ENCODE data around the gene TEX29. TPM values are rescaled to one million over a fixed set of nuclear protein-coding genes. Genes with fewer than 3 reads are reported as not detected.

The TEX29 gene
- total RNA-seq, 1 experiment from 2014 or later, result not detected

DNA sequence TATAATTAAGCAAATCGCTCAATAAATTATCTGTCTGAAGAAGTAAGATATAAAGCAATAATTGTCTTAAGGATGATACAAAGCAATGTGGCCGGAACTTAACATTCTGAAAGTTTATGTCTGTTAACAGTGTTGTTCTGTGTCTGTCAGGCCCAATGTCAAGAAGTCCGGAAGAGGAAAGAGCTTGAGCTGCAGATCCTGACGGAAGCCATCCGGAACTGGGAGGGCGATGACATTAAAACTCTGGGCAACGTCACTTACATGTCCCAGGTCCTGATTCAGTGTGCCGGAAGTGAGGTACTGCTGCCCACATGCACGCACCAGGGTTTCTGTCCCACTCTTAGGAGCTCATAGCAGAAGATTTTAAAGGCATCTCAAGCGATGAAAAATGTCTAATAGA lies 45.1 kb upstream of the TEX29 start:
- Mint-ChIP-seq H3K27ac (ENCODE audit: unreplicated experiment) (no peak overlapping the region), H3K4me3 (ENCODE audit: unreplicated experiment) (no peak overlapping the region), H3K9me3 (ENCODE audit: unreplicated experiment) (no peaks in the 10 kb centered on the region), H3K27me3 (ENCODE audit: insufficient read depth, unreplicated experiment) (no peaks in the 10 kb centered on the region), H3K4me1 (ENCODE audit: low read depth, unreplicated experiment) (no peaks in the 10 kb centered on the region), H3K36me3 (ENCODE audit: insufficient read depth, unreplicated experiment) (peaks cover 58% of the 10 kb centered on the region)
- TF ChIP-seq, protein P1, sequence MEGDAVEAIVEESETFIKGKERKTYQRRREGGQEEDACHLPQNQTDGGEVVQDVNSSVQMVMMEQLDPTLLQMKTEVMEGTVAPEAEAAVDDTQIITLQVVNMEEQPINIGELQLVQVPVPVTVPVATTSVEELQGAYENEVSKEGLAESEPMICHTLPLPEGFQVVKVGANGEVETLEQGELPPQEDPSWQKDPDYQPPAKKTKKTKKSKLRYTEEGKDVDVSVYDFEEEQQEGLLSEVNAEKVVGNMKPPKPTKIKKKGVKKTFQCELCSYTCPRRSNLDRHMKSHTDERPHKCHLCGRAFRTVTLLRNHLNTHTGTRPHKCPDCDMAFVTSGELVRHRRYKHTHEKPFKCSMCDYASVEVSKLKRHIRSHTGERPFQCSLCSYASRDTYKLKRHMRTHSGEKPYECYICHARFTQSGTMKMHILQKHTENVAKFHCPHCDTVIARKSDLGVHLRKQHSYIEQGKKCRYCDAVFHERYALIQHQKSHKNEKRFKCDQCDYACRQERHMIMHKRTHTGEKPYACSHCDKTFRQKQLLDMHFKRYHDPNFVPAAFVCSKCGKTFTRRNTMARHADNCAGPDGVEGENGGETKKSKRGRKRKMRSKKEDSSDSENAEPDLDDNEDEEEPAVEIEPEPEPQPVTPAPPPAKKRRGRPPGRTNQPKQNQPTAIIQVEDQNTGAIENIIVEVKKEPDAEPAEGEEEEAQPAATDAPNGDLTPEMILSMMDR (IDR thresholded peaks at IDR 0.05; ENCODE audit: insufficient read depth in 1 of 2, low read depth in 1 of 2, low read length in 1 of 2, severe bottlenecking in 1 of 2, unreplicated experiment in 1 of 2), result no peak
- no peaks in the 10 kb centered on the region for H3K27me3 ChIP-seq (replicated peaks; ENCODE audit: control insufficient read depth, insufficient read depth, low read length)
- ChIA-PET POLR2A (no interaction called here), CTCF (no interaction called here)
- H3K4me1 ChIP-seq, result no peaks in the 10 kb centered on the region
- intact Hi-C loops (cut with micrococcal nuclease; ENCODE audit: unreplicated experiment), result no loop called here
- DNase-seq, result no peak
- no TSS peak for BruUV-seq (replicated peaks)
- H3K36me3 ChIP-seq (ENCODE audit: control insufficient read depth, insufficient read depth, low read length), result peaks cover 7% of the 10 kb centered on the region
- H3K9me3 ChIP-seq, result no peaks in the 10 kb centered on the region
- H3K4me3 ChIP-seq (ENCODE audit: low read depth, low read length), result no peak overlapping the region

DNA sequence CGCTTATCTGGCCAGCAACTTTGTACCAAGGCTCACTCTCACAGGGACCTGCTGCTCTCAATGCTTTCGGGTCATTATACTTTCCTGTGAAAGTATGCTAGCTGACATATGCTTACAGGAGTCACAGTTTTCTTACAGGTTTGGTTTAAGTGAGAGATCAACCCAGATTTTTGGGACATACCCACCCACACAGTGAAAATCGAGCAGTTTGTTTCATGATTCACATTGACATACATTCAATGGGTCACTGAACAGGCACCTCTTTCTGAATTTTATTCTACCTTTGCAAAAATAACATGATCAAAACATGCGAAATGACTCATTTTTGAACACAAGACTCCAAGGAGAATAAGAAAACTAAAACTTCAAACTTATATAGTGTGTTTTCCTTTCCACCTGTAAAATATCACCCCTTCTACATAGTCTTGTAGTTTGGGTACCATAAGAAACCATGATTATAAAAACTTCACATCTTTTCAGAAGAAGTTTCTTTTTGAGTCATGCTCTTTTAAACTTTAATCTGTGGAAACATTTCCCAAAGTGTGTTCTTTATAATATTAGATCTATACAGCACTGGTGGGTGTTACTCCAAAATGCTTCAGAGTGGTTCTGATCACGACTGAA lies 44.3 kb upstream of the TEX29 start:
- intact Hi-C loops (cut with micrococcal nuclease; ENCODE audit: unreplicated experiment), result no loop called here
- no TSS peak for BruUV-seq (replicated peaks)
- no peaks in the 10 kb centered on the region for H3K27me3 ChIP-seq (replicated peaks; ENCODE audit: control insufficient read depth, insufficient read depth, low read length)
- Mint-ChIP-seq H3K27ac (ENCODE audit: unreplicated experiment) (no peak overlapping the region), H3K4me3 (ENCODE audit: unreplicated experiment) (no peak overlapping the region), H3K36me3 (ENCODE audit: insufficient read depth, unreplicated experiment) (peaks cover 59% of the 10 kb centered on the region), H3K9me3 (ENCODE audit: unreplicated experiment) (no peaks in the 10 kb centered on the region), H3K4me1 (ENCODE audit: low read depth, unreplicated experiment) (no peaks in the 10 kb centered on the region), H3K27me3 (ENCODE audit: insufficient read depth, unreplicated experiment) (no peaks in the 10 kb centered on the region)
- TF ChIP-seq, protein P1 (IDR thresholded peaks at IDR 0.05; ENCODE audit: insufficient read depth in 1 of 2, low read depth in 1 of 2, low read length in 1 of 2, severe bottlenecking in 1 of 2, unreplicated experiment in 1 of 2), result no peak
- H3K4me3 ChIP-seq (ENCODE audit: low read depth, low read length), result no peak overlapping the region
- no peak for DNase-seq
- no peaks in the 10 kb centered on the region for H3K4me1 ChIP-seq
- H3K36me3 ChIP-seq (ENCODE audit: control insufficient read depth, insufficient read depth, low read length), result peaks cover 7% of the 10 kb centered on the region
- no peaks in the 10 kb centered on the region for H3K9me3 ChIP-seq
- POLR2A ChIA-PET, result no interaction called here
- CTCF ChIA-PET, result no interaction called here

DNA sequence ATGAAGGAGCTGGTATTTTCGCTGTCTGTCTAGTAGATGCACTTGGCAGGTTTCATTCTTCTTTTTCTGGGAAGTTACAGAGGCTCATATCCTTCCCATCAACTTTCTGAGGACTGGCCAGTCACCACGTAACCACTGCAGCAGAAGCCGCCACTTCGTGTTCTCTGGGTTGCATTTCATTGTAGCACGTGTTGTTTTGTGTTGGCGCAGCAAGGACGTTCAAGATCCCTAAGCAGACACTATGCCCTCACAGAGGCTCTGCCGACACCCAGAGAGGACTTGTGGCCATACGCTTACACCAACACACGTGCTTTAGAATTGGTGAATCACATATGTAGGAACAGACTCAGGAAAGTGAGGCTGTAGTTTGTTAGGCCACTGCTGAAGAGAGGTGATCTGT lies 42.2 kb upstream of the TEX29 start:
- no peaks in the 10 kb centered on the region for H3K27me3 ChIP-seq (replicated peaks; ENCODE audit: control insufficient read depth, insufficient read depth, low read length)
- no peak overlapping the region for H3K27ac Mint-ChIP-seq (ENCODE audit: unreplicated experiment)
- H3K4me1 Mint-ChIP-seq (ENCODE audit: low read depth, unreplicated experiment), result no peaks in the 10 kb centered on the region
- H3K9me3 ChIP-seq, result no peaks in the 10 kb centered on the region
- intact Hi-C loops (cut with micrococcal nuclease; ENCODE audit: unreplicated experiment), result no loop called here
- no peak for DNase-seq
- no peak overlapping the region for H3K4me3 Mint-ChIP-seq (ENCODE audit: unreplicated experiment)
- no peak overlapping the region for H3K4me3 ChIP-seq (ENCODE audit: low read depth, low read length)
- H3K9me3 Mint-ChIP-seq (ENCODE audit: unreplicated experiment), result no peaks in the 10 kb centered on the region
- H3K27me3 Mint-ChIP-seq (ENCODE audit: insufficient read depth, unreplicated experiment), result no peaks in the 10 kb centered on the region
- peaks cover 59% of the 10 kb centered on the region for H3K36me3 Mint-ChIP-seq (ENCODE audit: insufficient read depth, unreplicated experiment)
- POLR2A ChIA-PET, result no interaction called here
- peaks cover 7% of the 10 kb centered on the region for H3K36me3 ChIP-seq (ENCODE audit: control insufficient read depth, insufficient read depth, low read length)
- BruUV-seq (replicated peaks), result no TSS peak
- CTCF ChIA-PET, result no interaction called here
- TF ChIP-seq, protein P1 (IDR thresholded peaks at IDR 0.05; ENCODE audit: insufficient read depth in 1 of 2, low read depth in 1 of 2, low read length in 1 of 2, severe bottlenecking in 1 of 2, unreplicated experiment in 1 of 2), result no peak
- no peaks in the 10 kb centered on the region for H3K4me1 ChIP-seq
